ENCODE results near the gene ZNF48.

DNA sequence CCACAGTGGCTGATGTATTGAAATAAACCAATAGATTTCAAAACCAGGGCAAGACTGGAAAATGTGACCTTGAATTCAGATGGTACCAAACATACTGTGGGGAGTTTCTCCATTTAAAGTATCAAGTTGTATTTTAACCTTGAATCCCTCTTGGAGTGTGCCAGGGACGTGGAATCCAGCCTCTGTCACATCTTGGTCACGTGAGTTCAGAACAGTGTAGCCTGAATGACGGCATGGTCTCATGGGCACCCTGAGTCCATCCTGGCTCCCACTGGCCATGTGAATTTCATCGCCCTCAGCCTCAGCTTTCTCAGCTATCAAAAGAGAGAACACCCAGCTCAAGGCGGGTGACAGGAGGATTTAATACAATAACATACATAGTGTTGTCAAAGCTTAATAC, 18.9 kb downstream of the ZNF48 start:
- TF ChIP-seq POLR2A (IDR thresholded peaks at IDR 0.05; ENCODE audit: low read length): no peak
- no peak for TF ChIP-seq GATA1 (IDR thresholded peaks at IDR 0.05; ENCODE audit: low read depth, low read length)

Measured in erythroblast (primary cell).